ENCODE measurements around the gene RWDD1.

RWDD1 gene

GRCh38 chr6:116570856-116571682 is at the start of gene RWDD1:
RWDD1 (plus strand) TSS chr6:116571504; CDS start chr6:116571583, 79 bp downstream.
- no peak for FAIRE-seq

GRCh38 chr6:116522896-116523295 is 48.4 kb upstream of the RWDD1 start:
- FAIRE-seq, result no peak

GRCh38 chr6:116524236-116524635 is 47.1 kb upstream of the RWDD1 start:
- no peak for FAIRE-seq

- no peak for FAIRE-seq
Observed at GRCh38 chr6:116528133-116528532, 43.2 kb upstream of the RWDD1 start.

GRCh38 chr6:116528780-116529179 is 42.5 kb upstream of the RWDD1 start:
- FAIRE-seq, result no peak

- no peak for FAIRE-seq
Observed at GRCh38 chr6:116529466-116530290, 41.6 kb upstream of the RWDD1 start.

GRCh38 chr6:116530436-116530835 is 40.9 kb upstream of the RWDD1 start:
- FAIRE-seq, result peak; percentile 86

- peak; percentile 30 for FAIRE-seq
Observed at GRCh38 chr6:116531675-116532570, 39.4 kb upstream of the RWDD1 start.

- no peak for FAIRE-seq
Observed at GRCh38 chr6:116533233-116533957, 37.9 kb upstream of the RWDD1 start.

- no peak for FAIRE-seq
Observed at GRCh38 chr6:116535109-116535508, 36.2 kb upstream of the RWDD1 start.

- peak; percentile 97 for FAIRE-seq
Observed at GRCh38 chr6:116536216-116536621, 35.1 kb upstream of the RWDD1 start.

- no peak for FAIRE-seq
Observed at GRCh38 chr6:116542426-116542825, 28.9 kb upstream of the RWDD1 start.

- FAIRE-seq, result no peak
Observed at GRCh38 chr6:116543149-116543548, 28.2 kb upstream of the RWDD1 start.

GRCh38 chr6:116545651-116546050 is 25.7 kb upstream of the RWDD1 start, which contains the start of gene TRAPPC3L:
TRAPPC3L (minus strand) TSS chr6:116545684; CDS start chr6:116545514, 170 bp downstream.
- FAIRE-seq, result no peak

GRCh38 chr6:116547358-116547757 is 23.9 kb upstream of the RWDD1 start:
- FAIRE-seq, result no peak

GRCh38 chr6:116550796-116551195 is 20.5 kb upstream of the RWDD1 start:
- FAIRE-seq, result no peak

- no peak for FAIRE-seq
Observed at GRCh38 chr6:116553451-116553850, 17.9 kb upstream of the RWDD1 start, which contains the start of gene CALHM4. CALHM4 (plus strand) TSS chr6:116553751; CDS start chr6:116553794, 43 bp downstream.

- FAIRE-seq, result no peak
Observed at GRCh38 chr6:116556065-116556464, 15.2 kb upstream of the RWDD1 start.

GRCh38 chr6:116556814-116557415 is 14.4 kb upstream of the RWDD1 start:
- FAIRE-seq, result no peak

- FAIRE-seq, result peak; percentile 71
Observed at GRCh38 chr6:116557893-116558292, 13.4 kb upstream of the RWDD1 start.

- no peak for FAIRE-seq
Observed at GRCh38 chr6:116560130-116560529, 11.2 kb upstream of the RWDD1 start.

All from islet of Langerhans (tissue), 1 donor.